Measurements from ENCODE around the gene GKAP1. TPM values are rescaled to one million over a fixed set of nuclear protein-coding genes. Genes with fewer than 3 reads are reported as not detected.

Gene GKAP1
- total RNA-seq, 1 experiment from 2014 or later: 7.5 TPM

DNA sequence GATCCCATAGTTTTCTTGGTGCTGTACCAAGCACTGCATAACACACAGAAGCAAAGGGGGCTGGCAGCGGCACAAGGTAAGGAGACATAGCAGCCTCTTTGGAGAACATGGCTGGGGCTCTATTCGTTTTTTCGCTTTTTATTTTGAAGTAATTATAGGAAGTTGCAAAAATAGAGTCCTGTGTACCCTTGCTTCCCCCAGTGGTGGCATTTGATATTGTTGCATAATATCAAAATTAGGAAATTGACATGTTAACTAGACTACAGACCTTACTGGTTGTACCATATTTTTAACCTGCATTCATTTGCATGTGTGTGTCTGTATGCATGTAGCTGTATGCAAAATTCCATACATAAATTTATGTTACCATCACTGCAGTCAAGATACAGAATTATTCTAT lies 103.2 kb downstream of the GKAP1 start:
- intact Hi-C loops (cut with micrococcal nuclease; ENCODE audit: unreplicated experiment): no loop called here
- TF ChIP-seq CTCF (IDR thresholded peaks at IDR 0.05; ENCODE audit: unreplicated experiment): peak; percentile 25
- Mint-ChIP-seq H3K27me3 (ENCODE audit: unreplicated experiment) (no peaks in the 10 kb centered on the region), H3K4me3 (ENCODE audit: low read depth, unreplicated experiment) (no peak overlapping the region), H3K4me1 (ENCODE audit: low read depth, unreplicated experiment) (peaks cover 4% of the 10 kb centered on the region), H3K9me3 (ENCODE audit: low read depth, unreplicated experiment) (no peaks in the 10 kb centered on the region), H3K27ac (ENCODE audit: unreplicated experiment) (no peak overlapping the region), H3K36me3 (ENCODE audit: insufficient read depth, unreplicated experiment) (peaks cover 2% of the 10 kb centered on the region)
- no TSS peak for BruUV-seq (replicated peaks)
- CTCF ChIA-PET: interaction anchor here (0.5 kb wide), 1 partner anchor 17 kb away, joined by 3 read pairs; no protein-coding TSS in a partner anchor
- no peak for DNase-seq

DNA sequence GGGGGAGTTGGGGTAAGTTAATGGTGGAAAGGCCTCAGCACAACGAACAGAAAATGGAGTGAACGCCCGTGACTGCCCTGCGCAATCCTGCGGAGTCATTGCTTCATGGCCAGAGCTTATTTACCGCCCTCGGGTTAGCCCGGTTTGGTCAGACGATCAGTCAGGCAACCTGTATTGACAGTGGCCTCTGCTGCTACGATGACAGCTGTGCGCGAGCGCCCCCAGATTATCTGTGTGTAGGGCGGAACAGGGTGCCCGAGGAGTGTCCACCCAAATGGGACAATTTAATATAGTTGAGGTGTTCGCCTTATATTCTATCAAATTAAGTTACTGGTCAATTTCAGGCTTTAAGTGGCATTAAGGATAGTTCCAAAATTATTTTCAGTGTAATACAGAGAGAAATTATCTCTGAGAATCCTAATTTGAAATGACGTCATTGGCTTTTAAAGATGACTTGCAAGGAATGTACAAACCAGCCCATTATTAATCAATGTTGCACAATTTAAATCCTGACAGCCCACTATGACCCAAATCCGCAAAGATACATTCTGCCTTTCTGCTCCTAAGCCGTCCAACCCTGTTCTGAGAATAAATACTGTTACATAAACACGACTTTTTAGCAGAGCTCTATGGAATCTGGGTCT lies 108.9 kb downstream of the GKAP1 start:
- no peak for TF ChIP-seq CTCF (IDR thresholded peaks at IDR 0.05; ENCODE audit: unreplicated experiment)
- no peaks in the 10 kb centered on the region for H3K9me3 Mint-ChIP-seq (ENCODE audit: low read depth, unreplicated experiment)
- H3K36me3 Mint-ChIP-seq (ENCODE audit: insufficient read depth, unreplicated experiment): peaks cover 42% of the 10 kb centered on the region
- TSS peak; percentile 83 for BruUV-seq (replicated peaks)
- peaks cover 9% of the 10 kb centered on the region for H3K4me1 Mint-ChIP-seq (ENCODE audit: low read depth, unreplicated experiment)
- H3K4me3 Mint-ChIP-seq (ENCODE audit: low read depth, unreplicated experiment): peak overlapping the region; percentile 86
- intact Hi-C loops (cut with micrococcal nuclease; ENCODE audit: unreplicated experiment): no loop called here
- DNase-seq: peak; percentile 49
- no peaks in the 10 kb centered on the region for H3K27me3 Mint-ChIP-seq (ENCODE audit: unreplicated experiment)
- CTCF ChIA-PET: no interaction called here
- peak overlapping the region; percentile 98 for H3K27ac Mint-ChIP-seq (ENCODE audit: unreplicated experiment)

GRCh38 chr9:83707768-83708514 lies 109.6 kb downstream of the GKAP1 start, which contains the start of gene UBQLN1:
UBQLN1 (minus strand) TSS chr9:83707958; CDS start chr9:83707679, 279 bp downstream.
- BruUV-seq (replicated peaks): no TSS peak
- Mint-ChIP-seq H3K36me3 (ENCODE audit: insufficient read depth, unreplicated experiment) (peaks cover 42% of the 10 kb centered on the region), H3K9me3 (ENCODE audit: low read depth, unreplicated experiment) (no peaks in the 10 kb centered on the region), H3K27me3 (ENCODE audit: unreplicated experiment) (no peaks in the 10 kb centered on the region), H3K27ac (ENCODE audit: unreplicated experiment) (peak within 1 kb of the TSS; percentile 98), H3K4me1 (ENCODE audit: low read depth, unreplicated experiment) (peaks cover 13% of the 10 kb centered on the region), H3K4me3 (ENCODE audit: low read depth, unreplicated experiment) (peak within 1 kb of the TSS; percentile 86)
- no peak for TF ChIP-seq CTCF (IDR thresholded peaks at IDR 0.05; ENCODE audit: unreplicated experiment)
- peak; percentile 83 for DNase-seq
- CTCF ChIA-PET: no interaction called here
- intact Hi-C loops (cut with micrococcal nuclease; ENCODE audit: unreplicated experiment): no loop called here

DNA sequence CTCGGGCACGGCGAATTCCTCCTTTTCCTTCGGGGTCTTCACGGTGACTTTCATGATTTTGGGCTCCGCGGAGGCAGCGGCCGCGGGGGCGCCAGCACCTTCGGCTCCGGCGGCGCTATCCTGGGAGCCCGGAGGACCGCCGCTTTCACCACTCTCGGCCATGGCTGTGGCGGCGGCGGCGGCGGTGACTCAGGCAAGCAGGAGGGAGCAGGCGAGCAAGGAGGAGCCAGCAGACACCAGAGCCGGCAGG lies 110.1 kb downstream of the GKAP1 start:
- Mint-ChIP-seq H3K36me3 (ENCODE audit: insufficient read depth, unreplicated experiment) (peaks cover 42% of the 10 kb centered on the region), H3K27me3 (ENCODE audit: unreplicated experiment) (no peaks in the 10 kb centered on the region), H3K9me3 (ENCODE audit: low read depth, unreplicated experiment) (no peaks in the 10 kb centered on the region), H3K4me3 (ENCODE audit: low read depth, unreplicated experiment) (peak overlapping the region; percentile 86), H3K27ac (ENCODE audit: unreplicated experiment) (peak overlapping the region; percentile 98), H3K4me1 (ENCODE audit: low read depth, unreplicated experiment) (peaks cover 16% of the 10 kb centered on the region)
- peak; percentile 66 for DNase-seq
- BruUV-seq (replicated peaks): no TSS peak
- TF ChIP-seq CTCF (IDR thresholded peaks at IDR 0.05; ENCODE audit: unreplicated experiment): no peak
- CTCF ChIA-PET: no interaction called here
- intact Hi-C loops (cut with micrococcal nuclease; ENCODE audit: unreplicated experiment): no loop called here

All from Calu3 (cell line).